Retinal pigment epithelial cell (primary cell): ENCODE results near the gene KRT4.

Source experiments
- DNase-seq: peaks from one replicate; pipeline ENCODE4 v3.0.0-alpha.2; 2010; ENCODE audit warnings: low read depth
- H3K4me3 ChIP-seq: 2 replicates; pipeline ENCODE4 v1.5.1; 2011; ENCODE audit warnings: mild to moderate bottlenecking, low read length, control low read depth, moderate library complexity
- CTCF ChIP-seq: conservative IDR thresholded peaks from 2 replicates; pipeline ENCODE4 v1.5.1; 2011; ENCODE audit warnings: low read depth, low read length, control low read depth, inconsistent platforms

Gene KRT4

GRCh38 chr12:52832451-52832850, 18.5 kb upstream of the KRT4 start:
- TF ChIP-seq CTCF = no peak
- no peak for DNase-seq

GRCh38 chr12:52831251-52831650, 17.3 kb upstream of the KRT4 start:
- TF ChIP-seq CTCF = no peak
- no peak overlapping the region for H3K4me3 ChIP-seq
- no peak for DNase-seq

More at GRCh38 chr12:52832451-52832850, 18.5 kb upstream of the KRT4 start:
- H3K4me3 ChIP-seq = no peak overlapping the region

DNA sequence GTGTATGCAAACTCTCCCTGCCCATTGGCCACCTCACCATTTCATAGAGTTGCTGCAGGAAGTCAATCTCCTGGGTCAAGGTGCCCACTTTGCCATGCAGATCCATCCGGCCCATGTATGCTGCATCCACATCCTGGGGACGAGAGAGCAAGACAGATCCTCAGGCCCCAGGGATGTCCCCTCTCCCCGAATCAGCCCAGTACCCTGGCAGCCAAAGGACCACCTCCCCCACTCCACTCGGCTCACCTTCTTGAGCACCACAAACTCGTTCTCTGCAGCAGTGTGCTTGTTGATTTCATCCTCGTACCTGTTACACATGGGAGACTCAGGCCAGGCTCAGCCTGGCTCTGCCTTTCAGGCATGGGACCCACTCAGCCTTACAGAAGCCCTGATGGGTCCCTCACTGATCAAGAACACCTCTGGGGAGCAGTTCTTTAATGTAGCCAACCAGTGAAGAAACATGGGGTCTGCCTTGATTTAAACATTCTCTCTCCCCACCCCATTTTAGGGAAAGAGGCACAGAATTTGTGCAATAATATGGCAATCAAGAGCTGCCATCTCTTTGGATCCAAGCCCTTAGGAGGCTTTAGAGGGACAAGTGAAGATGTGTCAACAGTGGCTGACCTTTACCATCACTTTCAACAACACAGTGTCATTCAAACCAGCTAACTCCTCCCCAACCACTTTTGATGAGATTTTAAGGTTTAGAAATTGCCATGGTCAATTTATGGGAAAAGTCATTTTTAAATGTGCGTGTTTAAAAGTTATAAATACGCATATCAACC, 16.3 kb upstream of the KRT4 start:
- DNase-seq = no peak

DNA sequence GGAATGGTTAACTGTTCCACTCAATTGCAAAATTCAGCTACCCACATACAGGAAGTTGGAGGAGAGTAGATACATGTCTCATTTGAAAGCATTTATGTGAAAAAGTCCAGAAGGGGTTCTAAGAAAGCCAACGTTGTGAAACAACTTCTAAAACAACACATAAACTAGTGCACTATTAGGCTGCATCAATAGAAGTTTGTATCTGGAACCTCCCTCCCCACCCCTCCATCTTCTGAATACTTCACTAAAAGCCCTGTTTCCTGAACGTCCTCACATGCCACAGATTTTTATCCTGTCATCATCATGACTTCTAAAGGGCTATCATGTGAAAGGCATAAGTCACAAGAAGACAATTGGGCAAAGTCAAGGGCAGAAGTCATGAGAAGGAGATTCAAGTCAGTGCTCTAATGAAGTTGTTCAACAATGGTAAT, 14.7 kb upstream of the KRT4 start:
- no peak overlapping the region for H3K4me3 ChIP-seq
- DNase-seq = no peak
- no peak for TF ChIP-seq CTCF

More for the DNA sequence above, 16.3 kb upstream of the KRT4 start:
- no peak overlapping the region for H3K4me3 ChIP-seq
- no peak for TF ChIP-seq CTCF

- no peak overlapping the region for H3K4me3 ChIP-seq
- DNase-seq = no peak
- TF ChIP-seq CTCF = no peak
Measured at GRCh38 chr12:52828156-52828555, 14.2 kb upstream of the KRT4 start.

- no peak for DNase-seq
- no peak for TF ChIP-seq CTCF
- H3K4me3 ChIP-seq = no peak overlapping the region
Measured at GRCh38 chr12:52827499-52828090, 13.7 kb upstream of the KRT4 start.
